ENCODE measurements around the gene THAP7. TPM values are rescaled to one million over a fixed set of nuclear protein-coding genes. Genes with fewer than 3 reads are reported as not detected.
A peak's percentile ranks its signal among the peaks of the same experiment; 100 is the strongest.

Gene THAP7
- total and polyA plus RNA-seq, 2 of the 4 experiments (the other 2 are of a cell fraction), result 14.2 to 19.8 TPM

DNA sequence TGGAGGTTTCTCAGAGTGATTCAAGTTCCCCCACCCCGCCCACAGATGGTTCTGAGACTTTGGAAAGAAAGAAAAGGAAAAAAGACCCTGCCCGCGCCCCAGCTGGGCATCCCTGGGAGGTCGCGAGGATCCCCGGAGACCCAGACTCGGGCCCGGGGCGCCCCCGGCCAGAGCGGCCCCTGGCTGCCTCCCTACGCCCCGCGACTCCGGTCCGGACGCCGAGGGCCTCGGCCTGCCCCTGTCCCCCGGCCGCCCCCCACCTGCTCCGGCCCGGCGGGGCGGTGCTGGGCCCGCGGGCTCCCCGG, 37.2 kb downstream of the THAP7 start:
- H3K9me3 ChIP-seq (ENCODE audit: control insufficient read depth, insufficient read depth, low read length), result no peaks in the 10 kb centered on the region
- H3K4ac ChIP-seq (ENCODE audit: low read depth, low read length), result no peak overlapping the region
- H4K91ac ChIP-seq (ENCODE audit: insufficient read depth, low read depth, low read length), result no peak overlapping the region
- no peaks in the 10 kb centered on the region for H3K36me3 ChIP-seq (ENCODE audit: control insufficient read depth, insufficient read depth, low read length)
- no TSS peak for BruUV-seq (replicated peaks)
- ChIA-PET POLR2A (ENCODE audit: unreplicated experiment) (no interaction called here), CTCF (no interaction called here)
- no peak overlapping the region for H3K27ac ChIP-seq (ENCODE audit: insufficient read depth, low read length)
- H3K18ac ChIP-seq (ENCODE audit: low read depth, low read length), result no peak overlapping the region
- intact Hi-C loops (cut with micrococcal nuclease), result no loop called here
- no peak overlapping the region for H3K9ac ChIP-seq (ENCODE audit: low read depth, low read length)
- H3K9me1 ChIP-seq (ENCODE audit: insufficient read depth, low read length), result no peaks in the 10 kb centered on the region
- DNase-seq (no peak), ATAC-seq (ENCODE audit: low read depth) (peak; percentile 57; the same call in 1 of the 2 replicates)
- H2BK20ac ChIP-seq (ENCODE audit: low read depth, low read length), result no peak overlapping the region
- no peaks in the 10 kb centered on the region for H3K4me1 ChIP-seq (ENCODE audit: control insufficient read depth, insufficient read depth, low read length)
- no peaks in the 10 kb centered on the region for H3K79me1 ChIP-seq (ENCODE audit: low read depth in 1 of 2, low read length in 2 of 2)
- H3K56ac ChIP-seq (ENCODE audit: extremely low read depth, insufficient read depth, low read length), result no peak overlapping the region
- TF ChIP-seq FOS (IDR thresholded peaks at IDR 0.05; ENCODE audit: low read depth, low read length), result no peak
- TF ChIP-seq MAZ (IDR thresholded peaks at IDR 0.05; ENCODE audit: borderline replicate concordance, low read depth, low read length), result no peak
- no peak for TF ChIP-seq RCOR1 (IDR thresholded peaks at IDR 0.05; ENCODE audit: insufficient replicate concordance, low read length)
- no peak for TF ChIP-seq RAD21 (IDR thresholded peaks at IDR 0.05; ENCODE audit: low read length)
- no peak for TF ChIP-seq NFE2L2 (IDR thresholded peaks at IDR 0.05; ENCODE audit: low read depth, low read length)
- TF ChIP-seq MXI1 (IDR thresholded peaks at IDR 0.05; ENCODE audit: borderline replicate concordance, low read depth, low read length), result no peak
- no peak for TF ChIP-seq MAFK (IDR thresholded peaks at IDR 0.05; ENCODE audit: low read depth, low read length)
- no peak for TF ChIP-seq CEBPB (IDR thresholded peaks at IDR 0.05; ENCODE audit: low read depth, low read length)
- TF ChIP-seq RFX5 (IDR thresholded peaks at IDR 0.05; ENCODE audit: low read depth, low read length), result no peak
- TF ChIP-seq POLR2A (IDR thresholded peaks at IDR 0.05; ENCODE audit: low read depth, low read length), result no peak
- TF ChIP-seq, protein P1, sequence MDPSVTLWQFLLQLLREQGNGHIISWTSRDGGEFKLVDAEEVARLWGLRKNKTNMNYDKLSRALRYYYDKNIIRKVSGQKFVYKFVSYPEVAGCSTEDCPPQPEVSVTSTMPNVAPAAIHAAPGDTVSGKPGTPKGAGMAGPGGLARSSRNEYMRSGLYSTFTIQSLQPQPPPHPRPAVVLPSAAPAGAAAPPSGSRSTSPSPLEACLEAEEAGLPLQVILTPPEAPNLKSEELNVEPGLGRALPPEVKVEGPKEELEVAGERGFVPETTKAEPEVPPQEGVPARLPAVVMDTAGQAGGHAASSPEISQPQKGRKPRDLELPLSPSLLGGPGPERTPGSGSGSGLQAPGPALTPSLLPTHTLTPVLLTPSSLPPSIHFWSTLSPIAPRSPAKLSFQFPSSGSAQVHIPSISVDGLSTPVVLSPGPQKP (IDR thresholded peaks at IDR 0.05; ENCODE audit: borderline replicate concordance, low read depth, low read length), result no peak
- no peak for TF ChIP-seq SMC3 (IDR thresholded peaks at IDR 0.05; ENCODE audit: low read depth, low read length)
- TF ChIP-seq CHD1 (IDR thresholded peaks at IDR 0.05; ENCODE audit: low read depth, low read length), result no peak
- TF ChIP-seq, protein P2, sequence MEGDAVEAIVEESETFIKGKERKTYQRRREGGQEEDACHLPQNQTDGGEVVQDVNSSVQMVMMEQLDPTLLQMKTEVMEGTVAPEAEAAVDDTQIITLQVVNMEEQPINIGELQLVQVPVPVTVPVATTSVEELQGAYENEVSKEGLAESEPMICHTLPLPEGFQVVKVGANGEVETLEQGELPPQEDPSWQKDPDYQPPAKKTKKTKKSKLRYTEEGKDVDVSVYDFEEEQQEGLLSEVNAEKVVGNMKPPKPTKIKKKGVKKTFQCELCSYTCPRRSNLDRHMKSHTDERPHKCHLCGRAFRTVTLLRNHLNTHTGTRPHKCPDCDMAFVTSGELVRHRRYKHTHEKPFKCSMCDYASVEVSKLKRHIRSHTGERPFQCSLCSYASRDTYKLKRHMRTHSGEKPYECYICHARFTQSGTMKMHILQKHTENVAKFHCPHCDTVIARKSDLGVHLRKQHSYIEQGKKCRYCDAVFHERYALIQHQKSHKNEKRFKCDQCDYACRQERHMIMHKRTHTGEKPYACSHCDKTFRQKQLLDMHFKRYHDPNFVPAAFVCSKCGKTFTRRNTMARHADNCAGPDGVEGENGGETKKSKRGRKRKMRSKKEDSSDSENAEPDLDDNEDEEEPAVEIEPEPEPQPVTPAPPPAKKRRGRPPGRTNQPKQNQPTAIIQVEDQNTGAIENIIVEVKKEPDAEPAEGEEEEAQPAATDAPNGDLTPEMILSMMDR (conservative IDR thresholded peaks at IDR 0.05; ENCODE audit: low read depth, low read length), result no peak
- TF ChIP-seq BHLHE40 (IDR thresholded peaks at IDR 0.05; ENCODE audit: low read depth, low read length), result no peak
- 3% methylated on average over 16 of the region's 28 CpGs; no CpG with 5 or more reads in 1 of the 2 experiments for WGBS, 2 experiments (ENCODE audit: extremely low coverage in 2 of 2, insufficient read length in 1 of 2)
- no peak overlapping the region for H2BK15ac ChIP-seq (ENCODE audit: low read depth, low read length)
- no peak overlapping the region for H4K5ac ChIP-seq (ENCODE audit: low read depth, low read length)
- no peak overlapping the region for H2AFZ ChIP-seq (replicated peaks; ENCODE audit: low read length, poor library complexity)
- H2AK5ac ChIP-seq (ENCODE audit: low read depth, low read length), result no peak overlapping the region
- peak overlapping the region; percentile 59 for H3K4me2 ChIP-seq (ENCODE audit: low read depth, low read length)
- H3K4me3 ChIP-seq (ENCODE audit: insufficient read depth, low read depth, low read length), result peak overlapping the region; percentile 10; the same call in 1 of the 2 replicates
- H4K20me1 ChIP-seq (ENCODE audit: insufficient read depth, low read length), result no peaks in the 10 kb centered on the region; the same call in 1 of the 2 replicates
- H2AK9ac ChIP-seq (replicated peaks; ENCODE audit: low read depth, low read length, poor library complexity), result no peak overlapping the region
- in situ Hi-C loops (cut with MboI; ENCODE audit: low sequenced_read_pairs), result no loop called here
- dilution Hi-C loops (cut with HindIII; ENCODE audit: low sequenced_read_pairs, unreplicated experiment), result no loop called here
- no peak overlapping the region for H4K8ac ChIP-seq (ENCODE audit: low read depth in 2 of 2, low read length in 2 of 2)
- peaks cover 41% of the 10 kb centered on the region for H3K27me3 ChIP-seq (ENCODE audit: control insufficient read depth, insufficient read depth, low read length)
- H2BK120ac ChIP-seq (ENCODE audit: low read depth, low read length), result no peak overlapping the region
- H3K23ac ChIP-seq (ENCODE audit: low read depth, low read length), result no peak overlapping the region
- H2BK5ac ChIP-seq (ENCODE audit: low read depth, low read length, poor library complexity, severe bottlenecking), result no peak overlapping the region
- no peak overlapping the region for H3K14ac ChIP-seq (replicated peaks; ENCODE audit: low read depth, low read length)
